Upper lobe of right lung (tissue), 1 donor: ENCODE measurements around the gene ZCCHC2. TPM values are rescaled to one million over a fixed set of nuclear protein-coding genes. Genes with fewer than 3 reads are reported as not detected.
A peak's percentile ranks its signal among the peaks of the same experiment; 100 is the strongest.

Experiments
- ATAC-seq: fragments of 200-7000 bp; cut with Tn5 transposase; one replicate; pipeline ENCODE4 v1.9.1; 2020; ENCODE audit warnings: mild to moderate bottlenecking, moderate library complexity
- DNase-seq: peaks from one replicate; pipeline ENCODE4 v3.0.0-alpha.2; 2020
- H3K27ac ChIP-seq: fragments of 200-600 bp; one replicate; pipeline ENCODE4 v1.8.0; 2022
- H3K27me3 ChIP-seq: fragments of 200-600 bp; one replicate; pipeline ENCODE4 v1.8.0; 2022; ENCODE audit warnings: mild to moderate bottlenecking
- H3K36me3 ChIP-seq: fragments of 200-600 bp; one replicate; pipeline ENCODE4 v1.8.0; 2022
- H3K4me1 ChIP-seq: fragments of 200-600 bp; one replicate; pipeline ENCODE4 v1.8.0; 2022
- H3K4me3 ChIP-seq: fragments of 200-600 bp; one replicate; pipeline ENCODE4 v1.8.0; 2022; ENCODE audit warnings: mild to moderate bottlenecking
- H3K9me3 ChIP-seq: fragments of 200-600 bp; one replicate; pipeline ENCODE4 v1.8.0; 2022
- CTCF ChIP-seq: fragments of 200-600 bp; IDR thresholded peaks from one replicate; pipeline ENCODE4 v1.8.0; 2022; ENCODE audit warnings: antibody characterized with exemption
- intact Hi-C: fragments of 100-400 bp; cut with DNase I; formaldehyde crosslinking; loops from one replicate; pipeline ENCODE4 v1.11.0; 2022
- total RNA-seq: library from RNA; stranded (reverse); fragmentation: NEBNext Ultra II Directional; extraction: Animal tissue kit (Norgen Biotek cat#: 25700); gene quantifications from one replicate; pipeline ENCODE4 v1.2.1, GENCODE V29; 2021
- donor health status: DM: no; HTN: yes; CAD: no; lungs with severe emphysema.

The ZCCHC2 gene
- total RNA-seq, 1 donor from 2014 or later, result 36.6 TPM

GRCh38 chr18:62578980-62579511 lies 56.2 kb downstream of the ZCCHC2 start:
- H3K4me3 ChIP-seq, result no peak overlapping the region
- ATAC-seq (no peak), DNase-seq (no peak)
- H3K4me1 ChIP-seq, result peaks cover 4% of the 10 kb centered on the region
- no peak for TF ChIP-seq CTCF
- H3K27me3 ChIP-seq, result no peaks in the 10 kb centered on the region
- intact Hi-C loops, result no loop called here
- H3K36me3 ChIP-seq, result peaks cover 38% of the 10 kb centered on the region
- H3K9me3 ChIP-seq, result no peaks in the 10 kb centered on the region
- H3K27ac ChIP-seq, result no peak overlapping the region

GRCh38 chr18:62583376-62583775 lies 60.6 kb downstream of the ZCCHC2 start:
- DNase-seq (no peak), ATAC-seq (no peak)
- H3K27me3 ChIP-seq, result no peaks in the 10 kb centered on the region
- H3K9me3 ChIP-seq, result no peaks in the 10 kb centered on the region
- H3K4me1 ChIP-seq, result peaks cover 10% of the 10 kb centered on the region
- H3K27ac ChIP-seq, result no peak overlapping the region
- intact Hi-C loops, result no loop called here
- no peak for TF ChIP-seq CTCF
- H3K4me3 ChIP-seq, result no peak overlapping the region
- peaks cover 3% of the 10 kb centered on the region for H3K36me3 ChIP-seq

GRCh38 chr18:62584241-62585120 lies 61.7 kb downstream of the ZCCHC2 start:
- ATAC-seq (peak; percentile 92), DNase-seq (peak; percentile 84)
- no peaks in the 10 kb centered on the region for H3K9me3 ChIP-seq
- H3K4me3 ChIP-seq, result no peak overlapping the region
- intact Hi-C loops, result no loop called here
- H3K27ac ChIP-seq, result no peak overlapping the region
- peaks cover 3% of the 10 kb centered on the region for H3K36me3 ChIP-seq
- H3K4me1 ChIP-seq, result peaks cover 10% of the 10 kb centered on the region
- no peaks in the 10 kb centered on the region for H3K27me3 ChIP-seq
- TF ChIP-seq CTCF, result peak; percentile 91

GRCh38 chr18:62585274-62586150 lies 62.7 kb downstream of the ZCCHC2 start:
- intact Hi-C loops, result no loop called here
- H3K4me3 ChIP-seq, result no peak overlapping the region
- no peak overlapping the region for H3K27ac ChIP-seq
- H3K27me3 ChIP-seq, result no peaks in the 10 kb centered on the region
- TF ChIP-seq CTCF, result no peak
- peaks cover 10% of the 10 kb centered on the region for H3K4me1 ChIP-seq
- ATAC-seq, result no peak
- no peaks in the 10 kb centered on the region for H3K9me3 ChIP-seq
- no peak for DNase-seq
- H3K36me3 ChIP-seq, result no peaks in the 10 kb centered on the region

GRCh38 chr18:62586151-62586774 lies 63.4 kb downstream of the ZCCHC2 start:
- TF ChIP-seq CTCF, result peak; percentile 85
- ATAC-seq, result peak; percentile 87
- H3K4me3 ChIP-seq, result no peak overlapping the region

More at GRCh38 chr18:62586151-62586774, 63.4 kb downstream of the ZCCHC2 start:
- DNase-seq, result peak; percentile 84
- H3K4me1 ChIP-seq, result peaks cover 12% of the 10 kb centered on the region
- no peaks in the 10 kb centered on the region for H3K27me3 ChIP-seq
- no peak overlapping the region for H3K27ac ChIP-seq
- no peaks in the 10 kb centered on the region for H3K36me3 ChIP-seq
- intact Hi-C loops, result no loop called here
- no peaks in the 10 kb centered on the region for H3K9me3 ChIP-seq
